ENCODE data around the gene CHFR. TPM values are rescaled to one million over a fixed set of nuclear protein-coding genes. Genes with fewer than 3 reads are reported as not detected.

The CHFR gene
- total RNA-seq, 1 donor from 2014 or later, result 108 TPM

DNA sequence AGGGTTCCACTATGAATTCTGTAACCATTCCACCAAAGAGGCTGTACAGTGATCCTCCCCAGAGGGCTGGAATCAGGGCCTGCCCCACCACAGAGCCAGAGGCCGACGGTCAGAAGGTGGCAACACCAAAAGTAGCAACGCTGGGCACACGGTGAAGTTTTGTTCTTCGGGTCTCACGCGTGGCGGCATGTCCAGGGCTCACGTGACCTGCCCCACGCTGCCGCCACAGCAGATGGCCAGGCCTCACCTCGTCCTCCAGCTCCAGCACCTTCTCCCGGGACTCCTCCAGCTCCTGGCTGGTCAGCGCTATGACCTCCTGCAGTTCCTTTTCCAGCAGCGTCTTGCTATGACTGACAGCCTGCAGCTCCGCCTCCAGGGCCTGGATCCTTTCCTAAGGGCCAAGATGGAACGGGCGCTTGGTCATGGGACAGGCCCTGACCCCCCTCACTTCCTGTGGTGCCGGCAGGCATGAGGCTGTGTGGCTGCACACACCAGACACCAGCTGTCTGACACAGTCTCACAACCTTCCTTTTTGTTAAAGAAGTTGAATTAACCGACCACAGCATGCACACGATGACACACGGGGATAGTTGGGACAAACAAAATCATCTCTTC is 103.4 kb downstream of the CHFR start:
- no peak for ATAC-seq (ENCODE audit: low read depth)
- TF ChIP-seq, protein P1, sequence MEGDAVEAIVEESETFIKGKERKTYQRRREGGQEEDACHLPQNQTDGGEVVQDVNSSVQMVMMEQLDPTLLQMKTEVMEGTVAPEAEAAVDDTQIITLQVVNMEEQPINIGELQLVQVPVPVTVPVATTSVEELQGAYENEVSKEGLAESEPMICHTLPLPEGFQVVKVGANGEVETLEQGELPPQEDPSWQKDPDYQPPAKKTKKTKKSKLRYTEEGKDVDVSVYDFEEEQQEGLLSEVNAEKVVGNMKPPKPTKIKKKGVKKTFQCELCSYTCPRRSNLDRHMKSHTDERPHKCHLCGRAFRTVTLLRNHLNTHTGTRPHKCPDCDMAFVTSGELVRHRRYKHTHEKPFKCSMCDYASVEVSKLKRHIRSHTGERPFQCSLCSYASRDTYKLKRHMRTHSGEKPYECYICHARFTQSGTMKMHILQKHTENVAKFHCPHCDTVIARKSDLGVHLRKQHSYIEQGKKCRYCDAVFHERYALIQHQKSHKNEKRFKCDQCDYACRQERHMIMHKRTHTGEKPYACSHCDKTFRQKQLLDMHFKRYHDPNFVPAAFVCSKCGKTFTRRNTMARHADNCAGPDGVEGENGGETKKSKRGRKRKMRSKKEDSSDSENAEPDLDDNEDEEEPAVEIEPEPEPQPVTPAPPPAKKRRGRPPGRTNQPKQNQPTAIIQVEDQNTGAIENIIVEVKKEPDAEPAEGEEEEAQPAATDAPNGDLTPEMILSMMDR (IDR thresholded peaks at IDR 0.05), result no peak
- H3K4me1 Mint-ChIP-seq, result no peaks in the 10 kb centered on the region
- H3K27ac Mint-ChIP-seq, result no peak overlapping the region
- H3K9me3 Mint-ChIP-seq, result no peaks in the 10 kb centered on the region
- peaks cover 86% of the 10 kb centered on the region for H3K36me3 Mint-ChIP-seq (ENCODE audit: low read depth)
- no peak overlapping the region for H3K4me3 Mint-ChIP-seq
- intact Hi-C loops (cut with micrococcal nuclease), result no loop called here
- ChIA-PET POLR2A (no interaction called here), CTCF (no interaction called here)
- DNase-seq, result no peak
- H3K27me3 Mint-ChIP-seq, result no peaks in the 10 kb centered on the region

Other genes starting within 250 kb of the CHFR start
- 51.1 and 64.3 TPM in 2 replicates for gene POLE, start 200.3 kb downstream of the CHFR start, total RNA-seq
- gene PXMP2, start 200.0 kb downstream of the CHFR start, total RNA-seq, result 5.3 and 7.7 TPM in 2 replicates
- gene PGAM5, start 176.8 kb downstream of the CHFR start, total RNA-seq, result 44.0 and 48.7 TPM in 2 replicates
- 117 and 136 TPM in 2 replicates for gene ANKLE2, start 125.8 kb downstream of the CHFR start, total RNA-seq
- 51.3 and 52.4 TPM in 2 replicates for gene GOLGA3, start 58.7 kb downstream of the CHFR start, total RNA-seq
- gene ZNF605, start 68.7 kb upstream of the CHFR start, total RNA-seq, result 12.2 and 15.4 TPM in 2 replicates
- 20.8 and 24.9 TPM in 2 replicates for gene ZNF26, start 98.8 kb upstream of the CHFR start, total RNA-seq
- 34.8 and 41.1 TPM in 2 replicates for gene ZNF84, start 149.9 kb upstream of the CHFR start, total RNA-seq
- gene ZNF140, start 193.3 kb upstream of the CHFR start, total RNA-seq, result 20.6 and 21.9 TPM in 2 replicates
- 2.9 and 4.0 TPM in 2 replicates for gene ZNF891, start 242.7 kb upstream of the CHFR start, total RNA-seq
- 8.4 and 10.9 TPM in 2 replicates for gene ZNF10, start 243.0 kb upstream of the CHFR start, total RNA-seq